ENCODE data around the gene PDZD7. TPM values are rescaled to one million over a fixed set of nuclear protein-coding genes. Genes with fewer than 3 reads are reported as not detected.

The PDZD7 gene
- total RNA-seq, 2 experiments from 2014 or later: 1.7 to 3.1 TPM

- H3K36me3 ChIP-seq (ENCODE audit: insufficient read depth, low read length): peaks cover 52% of the 10 kb centered on the region
- ATAC-seq (ENCODE audit: poor library complexity): no peak
- TF ChIP-seq, protein P1, sequence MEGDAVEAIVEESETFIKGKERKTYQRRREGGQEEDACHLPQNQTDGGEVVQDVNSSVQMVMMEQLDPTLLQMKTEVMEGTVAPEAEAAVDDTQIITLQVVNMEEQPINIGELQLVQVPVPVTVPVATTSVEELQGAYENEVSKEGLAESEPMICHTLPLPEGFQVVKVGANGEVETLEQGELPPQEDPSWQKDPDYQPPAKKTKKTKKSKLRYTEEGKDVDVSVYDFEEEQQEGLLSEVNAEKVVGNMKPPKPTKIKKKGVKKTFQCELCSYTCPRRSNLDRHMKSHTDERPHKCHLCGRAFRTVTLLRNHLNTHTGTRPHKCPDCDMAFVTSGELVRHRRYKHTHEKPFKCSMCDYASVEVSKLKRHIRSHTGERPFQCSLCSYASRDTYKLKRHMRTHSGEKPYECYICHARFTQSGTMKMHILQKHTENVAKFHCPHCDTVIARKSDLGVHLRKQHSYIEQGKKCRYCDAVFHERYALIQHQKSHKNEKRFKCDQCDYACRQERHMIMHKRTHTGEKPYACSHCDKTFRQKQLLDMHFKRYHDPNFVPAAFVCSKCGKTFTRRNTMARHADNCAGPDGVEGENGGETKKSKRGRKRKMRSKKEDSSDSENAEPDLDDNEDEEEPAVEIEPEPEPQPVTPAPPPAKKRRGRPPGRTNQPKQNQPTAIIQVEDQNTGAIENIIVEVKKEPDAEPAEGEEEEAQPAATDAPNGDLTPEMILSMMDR (IDR thresholded peaks at IDR 0.05): no peak
- no peak for DNase-seq
- Mint-ChIP-seq H3K4me3 (no peak overlapping the region), H3K36me3 (ENCODE audit: low read depth) (peaks cover 67% of the 10 kb centered on the region), H3K9me3 (no peaks in the 10 kb centered on the region), H3K27me3 (no peaks in the 10 kb centered on the region), H3K4me1 (ENCODE audit: low read depth) (peaks cover 26% of the 10 kb centered on the region), H3K27ac (no peak overlapping the region)
- H3K27ac ChIP-seq (ENCODE audit: low read depth in 1 of 2, low read length in 2 of 2): no peak overlapping the region
- intact Hi-C loops (cut with DNase I, micrococcal nuclease): loop anchor here in 1 of 2 experiments (5.0 kb wide), 1 partner anchor 452 kb away; the partner anchor contains the start of gene HIF1AN
- POLR2A ChIA-PET: interaction anchor here (1.0 to 4.7 kb wide), 2 partner anchors 9 to 54 kb away, joined by 3 to 34 read pairs; partner anchors contain the start of gene LZTS2
- CTCF ChIA-PET: interaction anchor here (1.6 to 2.9 kb wide), 2 partner anchors 8 to 10 kb away, joined by 7 to 9 read pairs; partner anchors contain the start of gene LZTS2
- no peak overlapping the region for H3K4me3 ChIP-seq (ENCODE audit: low read length)
- no peaks in the 10 kb centered on the region for H3K9me3 ChIP-seq (ENCODE audit: control insufficient read depth in 1 of 2, insufficient read depth in 1 of 2, low read length in 2 of 2)
- H3K27me3 ChIP-seq (ENCODE audit: control insufficient read depth in 1 of 2, insufficient read depth in 2 of 2, low read length in 2 of 2): no peaks in the 10 kb centered on the region
- peaks cover 41% of the 10 kb centered on the region for H3K4me1 ChIP-seq (ENCODE audit: insufficient read depth, low read length)
Measured at GRCh38 chr10:100989088-100989487, 41.8 kb downstream of the PDZD7 start.

DNA sequence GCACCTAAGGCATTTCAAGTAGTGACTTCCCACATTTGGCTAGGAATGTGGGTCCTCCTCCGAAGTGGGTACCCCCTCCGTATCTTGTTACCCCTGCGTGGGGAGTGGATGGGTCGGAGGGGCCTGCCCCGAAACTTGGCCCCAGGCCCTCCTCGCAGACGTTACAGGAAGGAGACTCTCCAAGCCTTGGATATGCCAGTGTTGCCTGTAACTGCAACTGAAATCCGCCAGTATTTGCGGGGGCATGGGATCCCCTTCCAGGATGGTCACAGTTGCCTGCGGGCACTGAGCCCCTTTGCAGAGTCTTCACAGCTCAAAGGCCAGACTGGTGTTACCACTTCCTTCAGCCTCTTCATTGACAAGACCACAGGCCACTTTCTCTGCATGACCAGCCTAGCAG lies 42.8 kb downstream of the PDZD7 start:
- peak overlapping the region; percentile 86 for H3K27ac Mint-ChIP-seq
- TF ChIP-seq, protein P1 (IDR thresholded peaks at IDR 0.05): no peak
- no peaks in the 10 kb centered on the region for H3K9me3 Mint-ChIP-seq
- peaks cover 26% of the 10 kb centered on the region for H3K4me1 Mint-ChIP-seq (ENCODE audit: low read depth)
- ChIA-PET CTCF (interaction anchor here (1.6 to 2.9 kb wide), 2 partner anchors 9 to 11 kb away, joined by 7 to 9 read pairs; partner anchors contain the start of gene LZTS2), POLR2A (interaction anchor here (1.0 to 4.7 kb wide), 3 partner anchors 10 to 55 kb away, joined by 3 to 34 read pairs (median 3); partner anchors contain the start of gene LZTS2)
- intact Hi-C loops (cut with DNase I, micrococcal nuclease): loop anchor here in 1 of 2 experiments (5.0 kb wide), 1 partner anchor 451 kb away; the partner anchor contains the start of gene HIF1AN
- DNase-seq: no peak
- Histone ChIP-seq H3K4me3 (ENCODE audit: low read length) (peak overlapping the region; percentile 96), H3K4me1 (ENCODE audit: insufficient read depth, low read length) (peaks cover 41% of the 10 kb centered on the region), H3K27ac (ENCODE audit: low read depth in 1 of 2, low read length in 2 of 2) (no peak overlapping the region), H3K27me3 (ENCODE audit: control insufficient read depth in 1 of 2, insufficient read depth in 2 of 2, low read length in 2 of 2) (no peaks in the 10 kb centered on the region), H3K9me3 (ENCODE audit: control insufficient read depth in 1 of 2, insufficient read depth in 1 of 2, low read length in 2 of 2) (no peaks in the 10 kb centered on the region), H3K36me3 (ENCODE audit: insufficient read depth, low read length) (peaks cover 46% of the 10 kb centered on the region)
- peak overlapping the region; percentile 97 for H3K4me3 Mint-ChIP-seq
- H3K27me3 Mint-ChIP-seq: no peaks in the 10 kb centered on the region
- no peak for ATAC-seq (ENCODE audit: poor library complexity)
- H3K36me3 Mint-ChIP-seq (ENCODE audit: low read depth): peaks cover 64% of the 10 kb centered on the region

- H3K4me1 ChIP-seq (ENCODE audit: insufficient read depth, low read length): peaks cover 41% of the 10 kb centered on the region
- ATAC-seq (ENCODE audit: poor library complexity): no peak
- TF ChIP-seq, protein P1 (IDR thresholded peaks at IDR 0.05): no peak
- peak overlapping the region; percentile 96 for H3K4me3 ChIP-seq (ENCODE audit: low read length)
- Mint-ChIP-seq H3K9me3 (no peaks in the 10 kb centered on the region), H3K27ac (peak overlapping the region; percentile 86), H3K4me1 (ENCODE audit: low read depth) (peaks cover 26% of the 10 kb centered on the region), H3K27me3 (no peaks in the 10 kb centered on the region), H3K36me3 (ENCODE audit: low read depth) (peaks cover 63% of the 10 kb centered on the region), H3K4me3 (peak overlapping the region; percentile 97)
- no peaks in the 10 kb centered on the region for H3K27me3 ChIP-seq (ENCODE audit: control insufficient read depth in 1 of 2, insufficient read depth in 2 of 2, low read length in 2 of 2)
- ChIA-PET POLR2A (interaction anchor here (0.7 to 4.7 kb wide), 3 partner anchors 10 to 75 kb away, joined by 3 to 34 read pairs (median 4); partner anchors contain the start of genes LZTS2 and SLF2), CTCF (interaction anchor here (1.2 to 1.6 kb wide), 2 partner anchors 10 to 12 kb away, joined by 3 to 7 read pairs; partner anchors contain the start of gene LZTS2)
- no peak for DNase-seq
- no peaks in the 10 kb centered on the region for H3K9me3 ChIP-seq (ENCODE audit: control insufficient read depth in 1 of 2, insufficient read depth in 1 of 2, low read length in 2 of 2)
- peaks cover 48% of the 10 kb centered on the region for H3K36me3 ChIP-seq (ENCODE audit: insufficient read depth, low read length)
- intact Hi-C loops (cut with DNase I, micrococcal nuclease): loop anchor here in 1 of 2 experiments (2.0 to 5.0 kb wide), 2 partner anchors 75 to 450 kb away; partner anchors contain the start of genes HIF1AN and SLF2
- H3K27ac ChIP-seq (ENCODE audit: low read depth in 1 of 2, low read length in 2 of 2): peak overlapping the region in 1 of 2 donors; percentile 52
Measured at GRCh38 chr10:100987685-100988049, 43.3 kb downstream of the PDZD7 start.

Measured in CD4-positive, alpha-beta T cell (primary cell).